Measurements from ENCODE around the gene LNX2.
A peak's percentile ranks its signal among the peaks of the same experiment; 100 is the strongest.

Gene LNX2

DNA sequence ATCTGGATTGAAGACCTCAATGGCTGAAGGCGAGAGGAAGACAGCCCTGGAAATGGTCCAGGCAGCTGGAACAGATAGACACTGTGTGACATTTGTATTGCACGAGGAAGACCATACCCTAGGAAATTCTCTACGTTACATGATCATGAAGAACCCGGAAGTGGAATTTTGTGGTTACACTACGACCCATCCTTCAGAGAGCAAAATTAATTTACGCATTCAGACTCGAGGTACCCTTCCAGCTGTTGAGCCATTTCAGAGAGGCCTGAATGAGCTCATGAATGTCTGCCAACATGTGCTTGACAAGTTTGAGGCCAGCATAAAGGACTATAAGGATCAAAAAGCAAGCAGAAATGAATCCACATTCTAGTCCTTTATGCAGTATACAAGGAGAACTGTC lies 2.6 kb upstream of the LNX2 start:
- H4K20me1 ChIP-seq (ENCODE audit: insufficient read depth, low read length): no peaks in the 10 kb centered on the region; the same call in 1 of the 2 replicates
- no peaks in the 10 kb centered on the region for H3K9me3 ChIP-seq (ENCODE audit: low read length)
- H3F3A ChIP-seq (ENCODE audit: insufficient read depth, low read length): no peaks in the 10 kb centered on the region
- no peaks in the 10 kb centered on the region for H3K27me3 ChIP-seq (ENCODE audit: insufficient read depth, low read length)
- H3K4me1 ChIP-seq (ENCODE audit: insufficient read depth, low read length, severe bottlenecking): peaks cover 32% of the 10 kb centered on the region
- peak overlapping the region; percentile 99 for H3K4me3 ChIP-seq (ENCODE audit: low read depth, low read length, poor library complexity, severe bottlenecking)
- no peaks in the 10 kb centered on the region for H3K9me2 ChIP-seq (ENCODE audit: low read depth, low read length)
- H2AFZ ChIP-seq (ENCODE audit: low read length): no peak overlapping the region
- H3K9ac ChIP-seq (ENCODE audit: low read length): peak overlapping the region; percentile 98
- peak overlapping the region; percentile 48 for H3K27ac ChIP-seq (ENCODE audit: low read depth, low read length, poor library complexity, severe bottlenecking)
- peaks cover 42% of the 10 kb centered on the region for H3K36me3 ChIP-seq (ENCODE audit: insufficient read depth, low read length)
- peak overlapping the region; percentile 98 for H3K4me2 ChIP-seq (ENCODE audit: low read length)
- peaks cover 63% of the 10 kb centered on the region for H3K79me2 ChIP-seq (ENCODE audit: insufficient read depth, low read length)
- TF ChIP-seq CTCF (IDR thresholded peaks at IDR 0.05; ENCODE audit: low read length) (no peak), EZH2 (IDR thresholded peaks at IDR 0.05; ENCODE audit: borderline replicate concordance, low read length) (no peak)

DNA sequence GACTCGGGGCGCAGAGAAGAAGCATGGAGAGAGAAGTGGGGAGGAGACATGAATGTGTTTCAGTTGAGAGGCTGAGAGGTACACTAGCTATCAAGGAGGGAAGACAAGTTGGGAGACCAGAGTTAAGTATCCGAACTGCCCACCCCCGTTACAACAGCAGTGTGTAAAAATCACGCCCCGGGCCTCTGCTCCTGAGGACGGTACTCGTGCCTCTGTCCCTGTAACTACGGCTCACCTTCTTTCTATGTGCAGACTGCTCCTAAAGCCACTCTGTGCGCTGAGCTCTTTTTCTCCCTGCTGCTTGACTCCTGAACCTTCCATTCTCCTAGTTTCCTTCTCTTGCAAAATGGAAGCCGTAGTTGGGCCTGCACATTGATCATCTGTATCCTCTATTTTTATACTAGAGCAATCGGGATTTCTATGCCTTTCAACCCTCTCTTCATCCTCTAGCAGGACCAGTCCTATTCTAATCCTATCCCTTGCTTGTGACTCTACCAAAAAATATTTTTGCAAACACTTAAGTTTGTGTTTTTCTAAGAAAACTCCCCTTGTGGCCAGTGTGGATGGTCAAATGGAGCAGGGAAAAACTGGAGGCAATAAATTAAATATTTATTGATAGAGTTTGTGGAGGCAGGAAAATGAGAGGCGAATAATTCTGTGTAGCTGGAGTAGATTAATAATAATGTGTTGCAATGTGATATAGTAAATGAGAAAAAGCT lies 1.9 kb upstream of the LNX2 start:
- peaks cover 57% of the 10 kb centered on the region for H3K79me2 ChIP-seq (ENCODE audit: insufficient read depth, low read length)
- H3K27ac ChIP-seq (ENCODE audit: low read depth, low read length, poor library complexity, severe bottlenecking): peak overlapping the region; percentile 48
- TF ChIP-seq CTCF (IDR thresholded peaks at IDR 0.05; ENCODE audit: low read length): peak; percentile 16; the same call in 1 of the 2 replicates
- no peak for TF ChIP-seq EZH2 (IDR thresholded peaks at IDR 0.05; ENCODE audit: borderline replicate concordance, low read length)
- no peaks in the 10 kb centered on the region for H3F3A ChIP-seq (ENCODE audit: insufficient read depth, low read length)
- H2AFZ ChIP-seq (ENCODE audit: low read length): no peak overlapping the region
- no peaks in the 10 kb centered on the region for H3K9me3 ChIP-seq (ENCODE audit: low read length)
- H3K9ac ChIP-seq (ENCODE audit: low read length): peak overlapping the region; percentile 98
- H3K4me3 ChIP-seq (ENCODE audit: low read depth, low read length, poor library complexity, severe bottlenecking): peak overlapping the region; percentile 99
- peaks cover 40% of the 10 kb centered on the region for H3K36me3 ChIP-seq (ENCODE audit: insufficient read depth, low read length)
- no peaks in the 10 kb centered on the region for H4K20me1 ChIP-seq (ENCODE audit: insufficient read depth, low read length)
- peak overlapping the region; percentile 98 for H3K4me2 ChIP-seq (ENCODE audit: low read length)
- no peaks in the 10 kb centered on the region for H3K9me2 ChIP-seq (ENCODE audit: low read depth, low read length)
- no peaks in the 10 kb centered on the region for H3K27me3 ChIP-seq (ENCODE audit: insufficient read depth, low read length)
- H3K4me1 ChIP-seq (ENCODE audit: insufficient read depth, low read length, severe bottlenecking): peaks cover 32% of the 10 kb centered on the region

GRCh38 chr13:27621366-27622101 lies 1.2 kb upstream of the LNX2 start, which contains the start of gene POLR1D:
Gene POLR1D, plus strand, starts transcription at chr13:27621892. Its CDS starts 92 bp downstream, at chr13:27621984.
- H3F3A ChIP-seq (ENCODE audit: insufficient read depth, low read length): no peaks in the 10 kb centered on the region
- H3K4me3 ChIP-seq (ENCODE audit: low read depth, low read length, poor library complexity, severe bottlenecking): peak within 1 kb of the TSS; percentile 99
- peak within 1 kb of the TSS; percentile 98 for H3K4me2 ChIP-seq (ENCODE audit: low read length)
- H2AFZ ChIP-seq (ENCODE audit: low read length): 0 out of 2 replicates have a peak within 1 kb of the TSS, but pooled peaks have one; percentile 22
- no peaks in the 10 kb centered on the region for H3K27me3 ChIP-seq (ENCODE audit: insufficient read depth, low read length)
- H3K79me2 ChIP-seq (ENCODE audit: insufficient read depth, low read length): peaks cover 53% of the 10 kb centered on the region
- H3K9me2 ChIP-seq (ENCODE audit: low read depth, low read length): no peaks in the 10 kb centered on the region
- TF ChIP-seq EZH2 (IDR thresholded peaks at IDR 0.05; ENCODE audit: borderline replicate concordance, low read length): no peak
- H3K9ac ChIP-seq (ENCODE audit: low read length): peak within 1 kb of the TSS; percentile 98
- H4K20me1 ChIP-seq (ENCODE audit: insufficient read depth, low read length): no peaks in the 10 kb centered on the region
- peaks cover 32% of the 10 kb centered on the region for H3K4me1 ChIP-seq (ENCODE audit: insufficient read depth, low read length, severe bottlenecking)
- H3K36me3 ChIP-seq (ENCODE audit: insufficient read depth, low read length): peaks cover 37% of the 10 kb centered on the region
- H3K9me3 ChIP-seq (ENCODE audit: low read length): no peaks in the 10 kb centered on the region
- peak within 1 kb of the TSS; percentile 84 for H3K27ac ChIP-seq (ENCODE audit: low read depth, low read length, poor library complexity, severe bottlenecking)
